Neuronal stem cell (in vitro differentiated cells): Measurements from ENCODE around the gene ARAP3.
A peak's percentile ranks its signal among the peaks of the same experiment; 100 is the strongest.

Source experiments
- DNase-seq: peaks from one replicate; pipeline ENCODE4 v3.0.0-alpha.2; 2013; ENCODE audit warnings: low spot score
- H2AFZ ChIP-seq: one replicate; pipeline ENCODE4 v1.6.1; 2013; ENCODE audit warnings: mild to moderate bottlenecking, low read length, inconsistent platforms
- H2AK5ac ChIP-seq: 2 replicates; pipeline ENCODE4 v1.6.1; 2013; ENCODE audit warnings: low read depth, mild to moderate bottlenecking, inconsistent platforms, low read length, moderate library complexity, mixed read lengths
- H2BK120ac ChIP-seq: 2 replicates; pipeline ENCODE4 v1.6.1; 2013; ENCODE audit warnings: low read depth, mild to moderate bottlenecking, inconsistent platforms, low read length, moderate library complexity, mixed read lengths
- H2BK12ac ChIP-seq: one replicate; pipeline ENCODE4 v1.6.1; 2013; ENCODE audit warnings: low read length, inconsistent platforms
- H2BK15ac ChIP-seq: 2 replicates; pipeline ENCODE4 v1.6.1; 2013; ENCODE audit warnings: mild to moderate bottlenecking, low read length, inconsistent platforms, mixed read lengths
- H2BK5ac ChIP-seq: one replicate; pipeline ENCODE4 v1.6.1; 2013; ENCODE audit warnings: inconsistent platforms, mild to moderate bottlenecking, low read length, moderate library complexity
- H3K14ac ChIP-seq: one replicate; pipeline ENCODE4 v1.6.1; 2013; ENCODE audit warnings: low read length, inconsistent platforms
- H3K18ac ChIP-seq: 2 replicates; pipeline ENCODE4 v1.6.1; 2013; ENCODE audit warnings: low read length, inconsistent platforms
- H3K23ac ChIP-seq: 2 replicates; pipeline ENCODE4 v1.6.1; 2013; ENCODE audit warnings: low read depth, mild to moderate bottlenecking, mixed read lengths, low read length, inconsistent platforms; ENCODE audit not compliant: poor library complexity
- H3K27ac ChIP-seq: replicated peaks from 3 replicates; pipeline ENCODE4 v1.5.1; 2013; ENCODE audit warnings: low read length, inconsistent platforms
- H3K27me3 ChIP-seq, 3 experiments: 2 replicates each; pipeline ENCODE4 v1.6.1; 2013; ENCODE audit warnings: low read length in 3 of 3, mild to moderate bottlenecking in 2 of 3, inconsistent platforms in 1 of 3, low read depth in 1 of 3, mixed read lengths in 1 of 3, moderate library complexity in 1 of 3; ENCODE audit not compliant: control insufficient read depth in 3 of 3, insufficient read depth in 3 of 3
- H3K36me3 ChIP-seq, 2 donors: replicated peaks in 1 of 2; 2 replicates each; pipeline ENCODE4 v1.6.1; 2013; ENCODE audit warnings: low read length in 2 of 2; ENCODE audit not compliant: control insufficient read depth in 2 of 2, insufficient read depth in 2 of 2
- H3K4ac ChIP-seq: 2 replicates; pipeline ENCODE4 v1.6.1; 2013; ENCODE audit warnings: inconsistent platforms, mild to moderate bottlenecking, low read length, moderate library complexity
- H3K4me1 ChIP-seq, 2 donors: 1 replicate in 1 of 2; 2 replicates in 1 of 2; pipeline ENCODE4 v1.6.1; 2013; ENCODE audit warnings: low read length in 2 of 2, low read depth in 1 of 2; ENCODE audit not compliant: control insufficient read depth in 2 of 2, insufficient read depth in 1 of 2
- H3K4me2 ChIP-seq: one replicate; pipeline ENCODE4 v1.6.1; 2013; ENCODE audit warnings: mild to moderate bottlenecking, low read length, inconsistent platforms; ENCODE audit not compliant: insufficient read depth, poor library complexity, severe bottlenecking
- H3K4me3 ChIP-seq, 2 donors: 2 replicates each; pipeline ENCODE4 v1.5.1; 2013; ENCODE audit warnings: low read length in 2 of 2, mild to moderate bottlenecking in 2 of 2, inconsistent platforms in 1 of 2, moderate library complexity in 1 of 2
- H3K79me1 ChIP-seq: one replicate; pipeline ENCODE4 v1.6.1; 2013; ENCODE audit warnings: low read depth, mild to moderate bottlenecking, inconsistent platforms, low read length, moderate library complexity
- H3K9ac ChIP-seq: one replicate; pipeline ENCODE4 v1.6.1; 2013; ENCODE audit warnings: mild to moderate bottlenecking, low read depth, low read length, inconsistent platforms; ENCODE audit not compliant: poor library complexity
- H3K9me3 ChIP-seq, 2 donors: replicated peaks in 1 of 2; 2 replicates each; pipeline versions ENCODE3 to v1.6.1; 2013; ENCODE audit warnings: low read length in 2 of 2, mild to moderate bottlenecking in 2 of 2, inconsistent platforms in 1 of 2, low read depth in 1 of 2, mixed read lengths in 1 of 2, moderate library complexity in 1 of 2; ENCODE audit not compliant: control insufficient read depth in 2 of 2, insufficient read depth in 1 of 2
- H4K8ac ChIP-seq: one replicate; pipeline ENCODE4 v1.6.1; 2013; ENCODE audit warnings: low read depth, mild to moderate bottlenecking, inconsistent platforms, low read length, moderate library complexity
- H4K91ac ChIP-seq: one replicate; pipeline ENCODE4 v1.6.1; 2013; ENCODE audit warnings: low read length, low read depth, mild to moderate bottlenecking, inconsistent platforms; ENCODE audit not compliant: poor library complexity
- WGBS, 2 donors: extraction: QIAGEN DNeasy Blood & Tissue Kit; methylation state at CpG; one replicate each; pipeline ENCODE4 v1.1.7; 2013; ENCODE audit warnings: missing lambda C conversion rate in 2 of 2, mixed read lengths in 1 of 2; ENCODE audit not compliant: insufficient read length in 2 of 2, insufficient replicate concordance in 1 of 2; ENCODE audit errors: extremely low coverage in 2 of 2; 5-methylcytosine and 5-hydroxymethylcytosine counted together

Gene ARAP3

DNA sequence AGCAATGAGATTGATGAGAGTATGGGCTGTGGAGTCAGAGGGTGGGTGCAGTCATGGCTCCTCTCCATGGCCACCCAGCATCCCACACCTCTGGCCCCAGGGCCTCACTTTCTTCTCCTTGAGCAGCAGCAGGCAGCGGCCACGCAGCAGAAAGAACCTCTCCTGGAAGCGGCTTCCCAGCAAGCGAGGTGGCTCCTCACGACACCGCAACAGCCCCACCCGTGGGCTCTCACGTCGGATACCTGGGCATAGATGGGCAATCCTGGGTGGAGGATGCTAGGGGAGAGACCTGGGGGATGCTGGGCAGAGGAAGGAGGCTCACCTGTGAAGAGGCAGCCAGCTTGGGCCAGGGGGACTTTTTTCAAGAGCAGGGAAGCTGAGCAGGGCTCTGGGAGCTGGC, 25.6 kb downstream of the ARAP3 start:
- H2BK5ac ChIP-seq, result no peak overlapping the region
- no peak overlapping the region for H3K18ac ChIP-seq
- no peak overlapping the region for H2BK12ac ChIP-seq
- H4K91ac ChIP-seq, result no peak overlapping the region
- H3K9ac ChIP-seq, result no peak overlapping the region
- no peak for DNase-seq
- H3K14ac ChIP-seq, result no peak overlapping the region
- H2AK5ac ChIP-seq, result no peak overlapping the region
- H4K8ac ChIP-seq, result no peak overlapping the region
- no peak overlapping the region for H3K27ac ChIP-seq
- H3K4me1 ChIP-seq, result peaks cover 0 to 3% of the 10 kb centered on the region in 2 donors
- H3K23ac ChIP-seq, result no peak overlapping the region
- H2BK15ac ChIP-seq, result no peak overlapping the region
- peaks cover 30% of the 10 kb centered on the region in 2 donors for H3K36me3 ChIP-seq
- no peaks in the 10 kb centered on the region for H3K9me3 ChIP-seq
- no peak overlapping the region for H3K4ac ChIP-seq
- H2BK120ac ChIP-seq, result no peak overlapping the region
- no peaks in the 10 kb centered on the region for H3K27me3 ChIP-seq
- H2AFZ ChIP-seq, result no peak overlapping the region
- H3K4me3 ChIP-seq, result no peak overlapping the region
- no peaks in the 10 kb centered on the region for H3K79me1 ChIP-seq
- no CpG with 5 or more reads among the region's 9 CpGs for WGBS, 2 donors
- no peak overlapping the region for H3K4me2 ChIP-seq

DNA sequence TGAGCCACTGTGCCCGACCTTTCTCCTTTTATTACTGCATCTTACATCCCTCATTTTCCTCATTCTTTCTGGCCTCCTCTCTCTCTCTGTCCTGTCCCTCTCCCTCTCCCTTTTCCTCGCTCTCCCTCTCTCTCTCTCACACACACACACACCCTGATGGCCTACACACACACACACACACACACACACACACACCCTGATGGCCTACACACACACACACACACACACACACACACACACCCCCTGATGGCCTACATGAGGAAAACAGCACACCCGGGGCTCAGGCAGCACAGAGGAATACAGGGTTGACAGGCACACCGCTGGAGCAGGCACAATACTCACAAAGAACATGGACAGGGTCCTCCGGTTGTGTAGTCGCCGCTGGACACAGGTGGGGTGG, 27.0 kb downstream of the ARAP3 start:
- no peak overlapping the region for H3K4me3 ChIP-seq
- H3K18ac ChIP-seq, result no peak overlapping the region
- no peak overlapping the region for H3K27ac ChIP-seq
- H2BK15ac ChIP-seq, result no peak overlapping the region
- H3K4me2 ChIP-seq, result no peak overlapping the region
- no CpG with 5 or more reads among the region's 7 CpGs for WGBS, 2 donors
- no peak overlapping the region for H2BK120ac ChIP-seq
- no peak overlapping the region for H4K8ac ChIP-seq
- no peak overlapping the region for H3K14ac ChIP-seq
- no peaks in the 10 kb centered on the region for H3K27me3 ChIP-seq
- H3K9ac ChIP-seq, result peak overlapping the region; percentile 45
- no peak overlapping the region for H2BK5ac ChIP-seq
- H3K9me3 ChIP-seq, result no peaks in the 10 kb centered on the region
- no peak overlapping the region for H2AK5ac ChIP-seq
- no peak overlapping the region for H4K91ac ChIP-seq
- H3K79me1 ChIP-seq, result no peaks in the 10 kb centered on the region
- H2BK12ac ChIP-seq, result no peak overlapping the region
- peaks cover 30% of the 10 kb centered on the region in 2 donors for H3K36me3 ChIP-seq
- no peak for DNase-seq
- peaks cover 3 to 5% of the 10 kb centered on the region in 2 donors for H3K4me1 ChIP-seq
- H2AFZ ChIP-seq, result no peak overlapping the region
- H3K23ac ChIP-seq, result no peak overlapping the region
- no peak overlapping the region for H3K4ac ChIP-seq

DNA sequence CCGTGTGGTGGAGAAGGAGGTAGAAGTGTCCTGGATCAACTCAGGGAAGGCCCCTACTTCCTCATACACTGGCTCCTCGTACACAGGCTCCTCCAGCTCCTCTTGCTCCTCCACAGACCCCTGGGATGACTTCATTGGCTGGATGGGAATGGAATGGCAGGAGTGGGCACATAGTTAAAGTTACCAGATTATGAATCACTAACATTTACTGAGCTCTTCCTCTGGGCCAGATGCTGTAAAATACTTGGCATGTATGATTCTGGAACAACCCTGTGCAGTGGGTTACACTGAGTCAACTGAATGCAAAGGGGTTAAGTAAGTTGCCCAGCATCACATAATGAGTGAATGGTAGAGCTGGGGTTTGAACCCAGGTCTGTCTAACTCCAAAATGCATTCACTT, 27.7 kb downstream of the ARAP3 start:
- no peaks in the 10 kb centered on the region for H3K27me3 ChIP-seq
- H4K8ac ChIP-seq, result no peak overlapping the region
- no peaks in the 10 kb centered on the region for H3K9me3 ChIP-seq
- H2BK120ac ChIP-seq, result no peak overlapping the region
- H2BK12ac ChIP-seq, result no peak overlapping the region
- H2BK5ac ChIP-seq, result no peak overlapping the region
- H3K4me3 ChIP-seq, result no peak overlapping the region
- no peak overlapping the region for H3K27ac ChIP-seq
- no peak overlapping the region for H3K4ac ChIP-seq
- peaks cover 27 to 29% of the 10 kb centered on the region in 2 donors for H3K36me3 ChIP-seq
- H3K4me2 ChIP-seq, result no peak overlapping the region
- peaks cover 3 to 5% of the 10 kb centered on the region in 2 donors for H3K4me1 ChIP-seq
- H3K23ac ChIP-seq, result no peak overlapping the region
- H3K14ac ChIP-seq, result no peak overlapping the region
- no peak overlapping the region for H4K91ac ChIP-seq
- H3K79me1 ChIP-seq, result no peaks in the 10 kb centered on the region
- WGBS, 2 donors, result no CpG with 5 or more reads among the region's 2 CpGs
- DNase-seq, result no peak
- no peak overlapping the region for H3K9ac ChIP-seq
- no peak overlapping the region for H2AFZ ChIP-seq
- H2BK15ac ChIP-seq, result no peak overlapping the region
- no peak overlapping the region for H3K18ac ChIP-seq
- H2AK5ac ChIP-seq, result no peak overlapping the region

DNA sequence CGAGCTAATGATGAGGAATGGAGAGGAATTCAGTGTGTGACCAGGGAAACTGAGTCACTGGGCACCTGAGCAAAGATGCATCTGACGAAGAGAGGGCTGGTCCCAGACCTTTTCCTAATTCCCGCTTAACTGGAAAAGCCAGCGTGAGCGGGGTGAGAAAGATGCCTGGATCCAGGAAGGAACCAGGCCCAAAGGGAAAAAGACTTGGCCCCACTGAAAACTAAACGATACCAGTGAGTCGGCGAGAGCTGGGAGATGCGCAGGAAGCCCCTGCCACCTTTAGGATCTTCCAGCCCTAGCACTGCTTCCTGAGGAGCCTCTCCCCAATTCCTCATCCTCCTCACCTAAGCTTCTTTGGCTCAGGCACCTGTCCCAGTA, 30.3 kb downstream of the ARAP3 start:
- no peak overlapping the region for H3K14ac ChIP-seq
- no peak overlapping the region for H4K8ac ChIP-seq
- no peak overlapping the region for H4K91ac ChIP-seq
- DNase-seq, result no peak
- peak overlapping the region; percentile 37 for H2AK5ac ChIP-seq
- H3K9me3 ChIP-seq, result no peaks in the 10 kb centered on the region
- H3K4me1 ChIP-seq, result peaks cover 3 to 5% of the 10 kb centered on the region in 2 donors
- peak overlapping the region; percentile 69 for H3K4me2 ChIP-seq
- H3K18ac ChIP-seq, result peak overlapping the region; percentile 84
- H3K79me1 ChIP-seq, result no peaks in the 10 kb centered on the region
- peaks cover 17 to 23% of the 10 kb centered on the region in 2 donors for H3K36me3 ChIP-seq
- peak overlapping the region in 1 of 2 donors; percentile 62 for H3K4me3 ChIP-seq
- H3K4ac ChIP-seq, result no peak overlapping the region
- WGBS, 2 donors, result no CpG with 5 or more reads among the region's 9 CpGs
- no peak overlapping the region for H2BK15ac ChIP-seq
- no peak overlapping the region for H2BK120ac ChIP-seq
- no peak overlapping the region for H3K27ac ChIP-seq
- H3K9ac ChIP-seq, result no peak overlapping the region
- H3K23ac ChIP-seq, result no peak overlapping the region
- no peak overlapping the region for H2BK5ac ChIP-seq
- H3K27me3 ChIP-seq, result no peaks in the 10 kb centered on the region
- peak overlapping the region; percentile 96 for H2AFZ ChIP-seq
- H2BK12ac ChIP-seq, result no peak overlapping the region
